Measurements from ENCODE around the gene SLC2A10. TPM values are rescaled to one million over a fixed set of nuclear protein-coding genes. Genes with fewer than 3 reads are reported as not detected.

Gene SLC2A10
- total RNA-seq, 4 donors from 2014 or later: 8.2 to 33.5 (median 15.2) TPM

- Histone ChIP-seq H3K36me3 (no peaks in the 10 kb centered on the region), H3K4me3 (no peak overlapping the region), H3K4me1 (peaks cover 8 to 30% (median 24%) of the 10 kb centered on the region in 4 donors), H3K27me3 (no peaks in the 10 kb centered on the region), H3K9me3 (no peaks in the 10 kb centered on the region), H3K27ac (no peak overlapping the region)
- no peak for TF ChIP-seq EP300 (IDR thresholded peaks at IDR 0.05; ENCODE audit: low read depth)
- TF ChIP-seq POLR2A (IDR thresholded peaks at IDR 0.05): no peak
- TF ChIP-seq, protein P1, sequence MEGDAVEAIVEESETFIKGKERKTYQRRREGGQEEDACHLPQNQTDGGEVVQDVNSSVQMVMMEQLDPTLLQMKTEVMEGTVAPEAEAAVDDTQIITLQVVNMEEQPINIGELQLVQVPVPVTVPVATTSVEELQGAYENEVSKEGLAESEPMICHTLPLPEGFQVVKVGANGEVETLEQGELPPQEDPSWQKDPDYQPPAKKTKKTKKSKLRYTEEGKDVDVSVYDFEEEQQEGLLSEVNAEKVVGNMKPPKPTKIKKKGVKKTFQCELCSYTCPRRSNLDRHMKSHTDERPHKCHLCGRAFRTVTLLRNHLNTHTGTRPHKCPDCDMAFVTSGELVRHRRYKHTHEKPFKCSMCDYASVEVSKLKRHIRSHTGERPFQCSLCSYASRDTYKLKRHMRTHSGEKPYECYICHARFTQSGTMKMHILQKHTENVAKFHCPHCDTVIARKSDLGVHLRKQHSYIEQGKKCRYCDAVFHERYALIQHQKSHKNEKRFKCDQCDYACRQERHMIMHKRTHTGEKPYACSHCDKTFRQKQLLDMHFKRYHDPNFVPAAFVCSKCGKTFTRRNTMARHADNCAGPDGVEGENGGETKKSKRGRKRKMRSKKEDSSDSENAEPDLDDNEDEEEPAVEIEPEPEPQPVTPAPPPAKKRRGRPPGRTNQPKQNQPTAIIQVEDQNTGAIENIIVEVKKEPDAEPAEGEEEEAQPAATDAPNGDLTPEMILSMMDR (IDR thresholded peaks at IDR 0.05): no peak
- no peak for TF ChIP-seq POLR2AphosphoS5 (IDR thresholded peaks at IDR 0.05)
- DNase-seq: no peak
- in situ Hi-C loops (cut with MboI; ENCODE audit: low pct_ligation_motif_present in 1 of 4, low pct_unique_long_range_greater_than_20kb in 1 of 4, low sequenced_read_pairs in 3 of 4): loop anchor here in 1 of 4 donors (25.0 kb wide), 1 partner anchor 179 kb away; the partner anchor contains the start of gene ZNF334
- WGBS, 2 donors (ENCODE audit: low coverage in 1 of 2): 66 to 77% methylated on average over 4 of the region's 4 CpGs
- intact Hi-C loops (cut with DNase I; ENCODE audit: low total_unique reads): no loop called here
These were observed 18.3 kb upstream of the SLC2A10 start for GRCh38 chr20:46691196-46691595.

- peaks cover 0 to 7% (median 6%) of the 10 kb centered on the region in 4 donors for H3K4me1 ChIP-seq
- no peaks in the 10 kb centered on the region for H3K9me3 ChIP-seq
- no peak overlapping the region for H3K27ac ChIP-seq
- no peaks in the 10 kb centered on the region for H3K36me3 ChIP-seq
- intact Hi-C loops (cut with DNase I; ENCODE audit: low total_unique reads): no loop called here
- H3K4me3 ChIP-seq: no peak overlapping the region
- TF ChIP-seq, protein P1 (IDR thresholded peaks at IDR 0.05): no peak
- TF ChIP-seq EP300 (IDR thresholded peaks at IDR 0.05; ENCODE audit: low read depth) (no peak), POLR2AphosphoS5 (IDR thresholded peaks at IDR 0.05) (no peak), POLR2A (IDR thresholded peaks at IDR 0.05) (no peak)
- 40 to 42% methylated on average over 2 of the region's 2 CpGs for WGBS, 2 donors (ENCODE audit: low coverage in 1 of 2)
- no peaks in the 10 kb centered on the region for H3K27me3 ChIP-seq
- DNase-seq: no peak
- in situ Hi-C loops (cut with MboI; ENCODE audit: low pct_ligation_motif_present in 1 of 4, low pct_unique_long_range_greater_than_20kb in 1 of 4, low sequenced_read_pairs in 3 of 4): loop anchor here in 1 of 4 donors (25.0 kb wide), 1 partner anchor 182 kb away; the partner anchor contains the start of gene ZNF334
These were observed 15.0 kb upstream of the SLC2A10 start for GRCh38 chr20:46694484-46694883.

- Histone ChIP-seq H3K27ac (no peak overlapping the region), H3K4me1 (no peaks in the 10 kb centered on the region), H3K36me3 (no peaks in the 10 kb centered on the region), H3K27me3 (no peaks in the 10 kb centered on the region), H3K9me3 (no peaks in the 10 kb centered on the region), H3K4me3 (no peak overlapping the region)
- in situ Hi-C loops (cut with MboI; ENCODE audit: low pct_ligation_motif_present in 1 of 4, low pct_unique_long_range_greater_than_20kb in 1 of 4, low sequenced_read_pairs in 3 of 4): loop anchor here in 1 of 4 donors (25.0 kb wide), 1 partner anchor 184 kb away; the partner anchor contains the start of gene ZNF334
- intact Hi-C loops (cut with DNase I; ENCODE audit: low total_unique reads): no loop called here
- TF ChIP-seq, protein P1 (IDR thresholded peaks at IDR 0.05): no peak
- TF ChIP-seq EP300 (IDR thresholded peaks at IDR 0.05; ENCODE audit: low read depth): no peak
- no peak for TF ChIP-seq POLR2A (IDR thresholded peaks at IDR 0.05)
- no peak for TF ChIP-seq POLR2AphosphoS5 (IDR thresholded peaks at IDR 0.05)
- WGBS, 2 donors (ENCODE audit: low coverage in 1 of 2): 11 to 51% methylated on average over 1 to 3 of the region's 3 CpGs
- DNase-seq: no peak
These were observed 13.6 kb upstream of the SLC2A10 start for GRCh38 chr20:46695892-46696291.

GRCh38 chr20:46696791-46697279 lies 12.6 kb upstream of the SLC2A10 start:
- WGBS, 2 donors (ENCODE audit: low coverage in 1 of 2): 70 to 83% methylated on average over 1 to 3 of the region's 3 CpGs
- intact Hi-C loops (cut with DNase I; ENCODE audit: low total_unique reads): no loop called here
- Histone ChIP-seq H3K4me3 (no peak overlapping the region), H3K4me1 (no peaks in the 10 kb centered on the region), H3K9me3 (no peaks in the 10 kb centered on the region), H3K27ac (no peak overlapping the region), H3K27me3 (no peaks in the 10 kb centered on the region), H3K36me3 (no peaks in the 10 kb centered on the region)
- TF ChIP-seq, protein P1 (IDR thresholded peaks at IDR 0.05): no peak
- TF ChIP-seq EP300 (IDR thresholded peaks at IDR 0.05; ENCODE audit: low read depth) (no peak), POLR2AphosphoS5 (IDR thresholded peaks at IDR 0.05) (no peak), POLR2A (IDR thresholded peaks at IDR 0.05) (no peak)
- DNase-seq: no peak
- in situ Hi-C loops (cut with MboI; ENCODE audit: low pct_ligation_motif_present in 1 of 4, low pct_unique_long_range_greater_than_20kb in 1 of 4, low sequenced_read_pairs in 3 of 4): loop anchor here in 1 of 4 donors (25.0 kb wide), 1 partner anchor 185 kb away; the partner anchor contains the start of gene ZNF334
